GDM1 (cell line): ENCODE results near the gene AGPAT4.
"Not testable (repeated sequence)": the region's sequence is repeated elsewhere in the genome, so short reads cannot be mapped to it uniquely, and the experiment has no call there.

Source experiments
- DNase-seq: peaks from one replicate; lab custom pipeline; 2025; lab: John Stamatoyannopoulos, UW

Gene AGPAT4

DNA sequence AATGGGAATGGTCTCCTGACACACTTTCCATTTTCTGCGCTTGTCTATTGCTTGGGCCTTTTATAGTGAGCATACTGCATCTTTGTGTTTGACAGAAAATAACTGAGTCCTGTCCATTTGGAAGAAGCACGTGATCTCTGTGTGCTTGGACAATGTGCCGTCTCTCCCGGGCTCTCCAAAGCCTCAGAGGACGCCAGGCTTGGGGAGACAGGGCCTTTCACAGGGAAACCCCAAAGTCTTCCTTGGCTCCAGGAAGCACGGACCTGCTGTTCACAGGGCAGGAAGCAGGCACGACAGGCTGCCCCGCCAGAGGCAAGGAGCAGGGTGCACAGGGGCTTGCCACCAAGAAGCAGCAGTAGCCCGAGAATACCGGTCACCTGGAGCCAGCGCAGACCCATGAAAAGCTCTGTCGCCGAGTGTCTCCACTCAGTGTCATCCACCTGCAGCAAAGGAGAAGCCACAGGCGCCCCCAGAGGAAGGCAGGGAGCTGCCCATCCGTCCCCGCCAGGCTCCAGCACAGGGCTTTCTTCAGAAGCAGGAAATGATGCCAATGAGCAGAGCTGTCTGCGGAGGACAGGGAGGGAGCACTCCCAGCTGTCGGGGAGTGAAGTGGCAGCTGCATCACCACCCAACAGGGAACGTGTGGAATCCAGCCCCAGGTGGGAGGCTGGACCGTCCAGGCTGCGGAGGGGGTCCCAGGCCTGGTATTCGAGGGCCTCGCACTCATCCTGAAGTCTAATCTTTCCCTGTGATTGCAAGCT lies 135.1 kb downstream of the AGPAT4 start:
- no peak for DNase-seq

DNA sequence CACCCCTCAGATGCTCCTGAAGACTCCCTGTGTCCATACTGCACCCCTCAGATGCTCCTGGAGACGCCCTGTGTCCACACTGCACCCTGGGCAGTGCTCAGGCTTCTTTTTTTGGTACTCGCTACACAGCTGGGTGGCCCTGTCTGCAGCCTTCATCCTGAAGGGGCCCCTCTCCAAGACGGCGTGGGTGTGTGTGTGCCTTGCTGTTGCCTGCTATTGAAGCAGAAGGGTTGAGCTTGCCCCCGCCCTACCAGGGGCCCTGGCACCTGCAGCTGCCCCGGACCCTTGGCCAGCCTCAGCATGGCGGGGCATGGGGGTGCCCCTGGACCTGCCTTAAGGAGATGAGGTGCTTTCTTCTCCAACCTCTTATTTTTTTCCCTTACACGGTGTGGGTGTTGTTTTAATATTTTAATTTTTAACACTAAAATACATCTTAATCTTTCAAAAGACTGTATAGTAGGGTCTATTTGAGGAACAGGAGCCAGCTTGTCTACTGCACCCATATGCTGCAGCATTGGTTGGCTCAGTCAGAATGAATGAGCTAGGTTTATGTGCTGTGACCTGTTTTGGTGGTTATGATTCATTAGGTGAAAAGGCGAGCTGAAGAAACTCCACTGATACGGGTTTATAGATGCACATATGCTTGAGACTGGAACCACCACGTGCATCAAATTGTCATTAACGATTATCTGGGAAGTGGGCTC lies 135.9 kb downstream of the AGPAT4 start:
- no peak for DNase-seq

DNA sequence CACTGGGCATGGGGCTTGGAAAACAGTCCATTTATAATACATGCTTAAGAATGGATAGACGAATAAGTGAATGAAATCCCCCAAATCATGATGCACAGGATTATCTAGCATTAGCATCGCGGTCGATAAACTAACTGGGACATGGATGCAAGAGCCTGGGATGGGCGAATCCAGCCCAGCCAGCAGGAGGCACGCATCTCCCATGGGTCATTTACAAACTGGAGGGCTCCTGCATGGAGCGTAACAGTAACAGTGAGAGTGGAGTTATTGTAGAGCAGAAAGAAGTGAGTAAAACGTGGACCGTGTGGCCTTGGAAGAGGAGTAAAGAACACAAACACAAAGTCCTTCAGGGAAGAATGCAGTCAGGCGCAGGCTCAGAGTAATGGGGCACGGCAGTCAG lies 136.5 kb downstream of the AGPAT4 start:
- no peak for DNase-seq

DNA sequence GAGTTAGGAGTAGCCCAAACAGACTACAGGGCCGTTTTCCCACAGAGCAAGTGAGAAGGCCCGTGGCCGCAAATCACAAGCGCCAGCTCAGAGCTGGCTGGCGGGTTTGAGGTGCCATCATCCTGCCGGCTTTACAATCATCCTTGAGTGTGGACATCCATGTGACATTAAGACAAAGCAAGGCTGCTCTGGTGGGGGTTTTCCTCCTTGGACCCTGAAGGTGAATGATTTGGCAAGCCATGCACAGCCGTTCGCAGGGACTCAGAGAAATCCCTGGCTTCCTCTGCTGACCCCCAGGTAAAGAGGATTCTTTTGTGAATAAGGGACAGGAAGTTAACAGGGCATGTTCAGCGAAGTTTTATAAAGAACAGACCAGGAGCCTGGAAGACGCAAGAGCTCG lies 137.2 kb downstream of the AGPAT4 start:
- no peak for DNase-seq

DNA sequence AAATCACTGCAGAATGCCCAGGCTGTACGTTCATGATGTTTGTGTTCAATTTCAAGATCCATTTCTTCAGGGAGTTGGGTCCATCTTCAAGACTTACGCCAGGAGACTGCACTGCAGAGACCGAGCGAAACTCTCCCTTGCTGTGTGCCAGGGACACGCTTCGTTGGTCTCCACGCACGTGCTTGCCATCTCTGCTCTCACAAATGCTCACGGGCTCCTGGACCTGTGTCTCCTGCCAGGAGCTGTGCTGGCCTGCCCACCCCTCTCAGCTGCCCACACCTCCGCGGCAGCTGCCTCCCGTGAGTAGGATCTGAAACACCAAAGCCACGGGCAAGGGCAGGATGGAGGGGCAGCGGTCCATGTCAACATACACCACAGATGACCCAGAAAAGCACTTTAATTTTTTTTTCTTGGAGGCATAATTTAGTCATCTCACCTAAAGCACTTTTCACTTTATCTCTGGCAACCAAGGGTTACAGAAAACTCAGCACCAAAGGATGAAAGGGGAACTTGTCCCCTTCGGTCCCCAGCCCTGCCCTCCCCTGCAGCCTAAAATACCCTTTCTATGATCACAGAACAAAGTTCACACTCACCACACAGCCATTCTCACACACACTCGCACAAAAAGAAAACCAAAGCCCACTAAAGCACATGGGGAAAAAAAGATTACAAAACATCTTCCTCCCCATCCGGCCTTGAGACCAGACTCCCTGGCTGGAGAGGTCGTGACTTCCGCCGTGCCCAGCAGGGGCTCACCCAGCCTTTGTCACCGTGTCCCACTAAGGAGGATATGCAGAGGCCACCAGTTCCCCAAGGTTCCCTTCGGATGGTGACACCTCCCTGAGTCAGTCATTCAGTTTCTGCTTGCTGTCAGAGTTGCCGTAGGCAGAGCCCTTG lies 137.9 kb downstream of the AGPAT4 start:
- DNase-seq = no peak

DNA sequence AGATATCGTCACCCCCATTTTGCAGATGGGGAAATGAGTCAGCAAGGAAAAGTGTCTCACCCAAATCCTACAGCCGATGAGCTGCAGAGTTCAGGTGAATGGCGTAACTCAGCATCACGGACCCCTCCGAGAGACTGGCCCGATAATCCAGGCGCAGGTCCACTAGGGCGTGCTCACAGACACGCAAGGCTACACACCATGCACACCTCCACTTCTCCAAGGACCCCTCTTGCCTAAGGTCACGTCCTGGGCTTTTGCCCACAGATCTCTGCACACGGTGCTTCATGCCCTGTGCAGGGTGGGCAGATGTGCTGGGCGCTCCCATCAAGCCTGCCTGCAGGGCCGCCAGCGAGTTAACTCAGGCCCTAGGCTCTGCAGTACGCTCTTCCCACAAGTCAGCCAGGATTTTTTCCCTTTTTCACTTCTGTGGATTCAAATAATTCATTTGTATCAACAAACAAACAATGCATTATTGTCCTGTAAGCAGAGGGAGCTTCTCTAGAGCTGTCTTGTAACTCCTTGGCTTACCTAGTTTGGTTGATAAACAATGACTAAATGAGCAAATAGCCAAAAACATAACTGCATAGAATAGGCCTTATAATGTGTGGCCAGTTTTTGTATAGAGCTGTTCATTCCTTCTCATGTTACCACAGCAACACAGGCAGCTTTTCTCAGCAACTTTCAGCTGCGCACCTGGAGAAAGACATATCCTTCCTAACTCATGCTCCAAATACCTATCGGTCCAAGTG lies 139.1 kb downstream of the AGPAT4 start:
- no peak for DNase-seq

DNA sequence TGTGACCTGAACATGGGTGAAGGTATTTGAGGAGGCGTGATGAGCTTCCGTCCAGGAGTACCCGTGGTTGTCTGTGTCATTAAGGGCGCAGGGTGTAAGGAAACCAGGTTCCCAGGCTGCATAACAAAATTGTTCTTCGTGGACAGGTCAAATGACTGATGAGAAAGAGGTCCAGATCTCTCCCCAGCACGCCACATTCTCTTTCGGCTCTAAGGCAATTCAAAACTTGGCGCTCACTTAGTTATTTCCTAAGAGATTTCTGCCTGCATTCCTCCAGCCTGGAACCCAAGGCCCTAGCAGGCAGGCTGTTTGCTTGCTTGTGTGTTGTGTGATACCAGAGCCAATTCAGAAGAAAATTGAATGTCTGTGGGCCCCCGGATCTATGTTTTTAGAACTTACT lies 139.9 kb downstream of the AGPAT4 start:
- DNase-seq = no peak

DNA sequence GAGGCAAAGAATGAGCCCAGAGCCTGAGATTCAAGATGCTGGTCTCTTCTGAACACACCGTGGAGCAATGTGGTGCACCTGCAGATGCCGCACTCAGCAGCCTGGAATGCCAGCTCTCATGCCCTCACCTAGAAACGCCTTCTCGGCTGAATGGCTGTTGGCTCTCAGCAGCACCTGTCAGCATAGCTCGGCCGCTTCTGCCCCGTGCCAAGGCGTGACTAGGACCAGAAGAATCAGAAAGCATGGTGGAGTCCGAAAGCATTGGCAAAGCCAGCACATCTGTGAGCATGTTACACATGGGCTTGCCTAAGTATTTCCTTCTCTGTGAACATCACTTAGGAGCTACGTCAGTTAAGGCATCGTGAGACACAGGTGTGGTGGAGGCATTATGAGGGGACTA lies 141.5 kb downstream of the AGPAT4 start:
- DNase-seq = no peak

DNA sequence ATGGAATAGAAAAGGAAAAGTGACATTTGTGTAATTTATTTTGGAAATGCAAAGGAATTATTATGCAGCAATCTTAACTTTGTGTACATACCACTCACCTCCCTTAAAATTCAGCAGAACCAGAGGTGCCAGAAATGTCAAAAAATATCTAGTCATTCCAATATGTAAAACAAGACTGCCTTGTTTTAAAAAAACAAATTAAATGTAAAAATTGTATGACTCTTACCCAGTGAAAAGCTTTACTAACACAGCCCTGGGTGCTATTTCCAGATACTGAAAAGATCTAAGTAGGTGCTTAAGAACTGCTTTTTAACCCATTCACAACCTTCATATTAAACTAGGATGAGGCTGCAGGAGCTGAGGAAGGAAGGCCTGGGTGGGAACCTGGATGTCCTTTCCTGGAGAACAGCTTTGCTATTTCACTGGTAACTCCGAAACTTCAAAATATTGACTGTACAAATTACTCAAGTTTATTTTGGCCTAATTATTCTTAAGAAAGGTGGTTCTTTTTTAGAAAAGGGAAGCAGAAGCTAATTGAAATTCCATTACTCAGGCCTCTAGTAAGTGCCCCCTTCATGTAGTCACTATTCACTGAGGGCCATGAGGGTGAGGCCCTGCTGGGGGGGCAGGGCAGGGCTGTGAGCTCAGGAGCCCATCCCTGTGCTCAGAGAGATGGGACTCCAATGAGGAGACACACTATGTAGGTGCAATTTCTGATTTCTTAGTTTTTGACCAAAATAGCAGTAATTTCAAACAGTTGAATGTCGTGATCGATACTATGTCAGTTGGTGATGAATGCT lies 142.7 kb downstream of the AGPAT4 start:
- no peak for DNase-seq

DNA sequence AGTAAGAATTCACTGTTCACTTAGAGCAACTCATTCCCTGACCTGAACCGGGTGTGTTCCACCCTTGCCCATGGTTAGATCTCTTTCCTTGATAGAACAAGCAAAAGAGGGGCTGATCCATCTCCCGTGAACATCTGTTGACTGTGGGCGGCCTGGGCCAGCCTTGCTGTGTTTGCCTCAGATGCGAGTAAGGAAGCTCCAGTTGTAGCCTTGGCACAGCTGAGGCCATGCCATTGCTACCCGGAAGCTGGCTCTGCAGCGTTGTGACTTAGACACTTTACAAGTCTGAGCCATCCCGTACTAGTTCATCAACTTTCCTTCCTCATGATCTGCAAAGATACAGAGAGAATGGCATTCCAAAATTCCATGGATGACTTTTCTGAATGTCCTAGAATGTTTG lies 143.3 kb downstream of the AGPAT4 start:
- DNase-seq = no peak

DNA sequence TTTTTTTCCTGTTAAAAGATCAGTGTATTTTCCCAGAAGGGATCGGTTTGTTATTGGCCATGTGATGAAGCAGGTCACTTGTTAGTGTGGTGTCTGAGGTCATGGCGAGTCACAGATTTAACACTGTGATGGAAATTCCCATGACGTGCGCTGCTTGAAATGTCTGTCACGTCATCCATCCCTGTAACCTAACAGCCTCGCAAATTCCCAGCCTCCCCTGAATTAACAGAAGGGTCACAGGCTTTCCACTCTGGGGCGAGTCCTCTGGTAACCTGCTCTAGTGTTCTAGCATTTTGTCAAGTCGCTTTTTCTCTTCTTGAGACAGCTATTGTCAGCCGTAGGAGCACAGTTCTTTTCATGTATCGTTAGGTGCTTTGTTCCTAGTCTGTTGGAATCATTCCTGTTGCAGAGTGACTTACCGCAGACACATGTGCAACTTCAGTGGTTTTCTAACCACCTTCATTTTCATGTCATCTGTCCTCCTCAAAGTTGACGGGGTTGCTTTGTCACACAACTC lies 145.1 kb downstream of the AGPAT4 start:
- DNase-seq = no peak

DNA sequence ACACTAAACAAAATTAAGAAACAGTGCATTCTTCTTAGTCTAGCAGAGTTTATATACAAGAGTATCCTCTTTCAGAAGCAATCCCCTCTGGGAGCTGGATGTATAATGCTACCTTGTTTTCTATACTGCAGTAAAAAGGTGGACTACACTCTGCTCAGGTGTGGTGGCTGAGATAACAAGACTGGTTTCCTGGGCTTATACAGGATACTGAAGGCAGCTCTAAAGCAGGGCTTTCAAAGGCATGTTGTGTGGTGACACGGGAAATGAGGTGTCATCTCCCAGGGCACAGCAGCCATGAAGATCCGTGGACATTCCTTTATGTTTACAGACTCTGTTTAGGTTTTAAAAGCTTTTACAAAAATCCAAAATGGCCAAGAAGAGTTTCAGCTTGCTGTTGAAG lies 145.6 kb downstream of the AGPAT4 start:
- DNase-seq = no peak

DNA sequence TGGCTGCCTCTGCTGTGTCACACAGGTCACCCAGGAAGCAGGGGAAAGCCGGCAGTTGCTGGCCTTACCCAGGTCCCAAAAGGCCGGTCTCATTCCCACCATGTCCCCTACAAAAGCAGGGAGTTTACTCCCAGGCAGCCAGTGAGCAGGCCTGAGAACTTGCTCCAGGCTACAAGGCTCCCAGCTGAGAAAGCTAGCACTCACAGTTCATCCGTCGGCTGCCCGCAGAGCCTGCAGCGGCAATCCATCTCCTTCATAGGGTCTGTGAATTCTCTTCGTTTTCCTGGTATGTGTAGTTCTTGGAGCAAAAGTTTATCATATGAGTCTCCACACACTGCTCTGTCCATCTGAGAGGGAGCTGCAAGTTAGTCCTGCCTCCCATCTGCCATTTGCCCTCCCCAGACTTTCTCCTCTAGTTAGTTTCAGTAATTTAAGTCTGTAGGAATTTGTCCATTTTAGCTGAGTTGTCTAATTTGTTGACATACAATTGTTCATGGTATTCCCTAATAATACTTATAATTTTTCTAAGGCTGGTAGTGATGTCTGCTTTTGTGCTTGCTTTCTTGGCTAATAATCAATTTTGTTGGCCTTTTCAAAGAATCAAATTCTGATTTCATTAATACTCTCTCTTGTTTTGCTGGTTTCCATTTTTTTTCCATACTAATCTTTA lies 146.7 kb downstream of the AGPAT4 start:
- DNase-seq = no peak

DNA sequence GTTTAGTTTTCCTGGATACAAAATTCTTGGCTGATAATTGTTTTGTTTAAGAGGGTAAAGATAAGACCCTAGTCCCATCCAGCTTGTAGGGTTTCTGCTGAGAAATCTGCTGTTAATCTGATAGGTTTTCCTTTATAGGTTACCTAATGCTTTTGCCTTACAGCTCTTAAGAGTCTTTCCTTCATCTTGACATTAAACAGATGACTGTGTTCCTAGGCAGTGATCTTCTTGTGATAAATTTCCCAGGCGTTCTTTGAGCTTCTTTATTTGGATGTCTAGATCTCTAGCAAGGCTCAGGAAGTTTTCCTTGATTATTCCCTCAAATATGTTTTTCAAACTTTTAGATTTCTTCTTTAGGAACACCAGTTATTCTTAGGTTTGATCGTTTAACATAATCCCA lies 148.3 kb downstream of the AGPAT4 start:
- no peak for DNase-seq

DNA sequence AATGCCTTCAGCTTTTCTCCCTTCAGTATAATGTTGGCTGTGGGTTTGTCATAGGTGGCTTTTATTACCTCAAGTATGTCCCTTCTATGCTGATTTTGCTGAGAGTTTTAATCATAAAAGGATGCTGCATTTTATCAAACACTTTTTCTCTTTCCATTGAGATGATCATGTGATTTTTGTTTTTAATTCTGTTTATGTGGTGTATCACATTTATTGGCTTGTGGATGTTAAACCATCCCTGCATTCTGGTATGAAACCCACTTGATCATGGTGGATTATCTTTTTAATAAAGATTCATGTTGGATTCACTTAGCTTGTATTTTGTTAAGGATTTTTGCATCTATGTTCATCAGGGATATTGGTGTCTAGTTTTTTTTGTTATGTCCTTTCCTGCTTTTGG lies 150.5 kb downstream of the AGPAT4 start:
- not testable (repeated sequence) for DNase-seq

DNA sequence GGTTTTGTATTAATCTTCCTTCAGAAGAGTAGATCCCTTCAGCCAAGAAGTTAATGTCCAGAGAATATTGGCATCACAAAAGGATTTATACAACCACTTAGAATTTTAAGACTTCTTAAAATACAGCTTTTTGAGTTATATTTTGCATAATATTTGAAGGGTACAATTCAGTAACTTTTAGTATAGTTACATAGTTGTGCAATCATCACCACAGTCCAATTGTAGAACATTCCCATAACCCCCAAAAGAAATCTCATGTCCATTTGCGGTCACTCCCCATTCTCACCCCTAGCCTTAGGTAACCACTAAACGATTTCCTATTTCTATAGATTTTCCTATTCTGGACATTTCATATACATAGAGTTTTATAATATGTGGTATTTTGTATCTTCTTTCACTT lies 155.9 kb downstream of the AGPAT4 start:
- DNase-seq = no peak

DNA sequence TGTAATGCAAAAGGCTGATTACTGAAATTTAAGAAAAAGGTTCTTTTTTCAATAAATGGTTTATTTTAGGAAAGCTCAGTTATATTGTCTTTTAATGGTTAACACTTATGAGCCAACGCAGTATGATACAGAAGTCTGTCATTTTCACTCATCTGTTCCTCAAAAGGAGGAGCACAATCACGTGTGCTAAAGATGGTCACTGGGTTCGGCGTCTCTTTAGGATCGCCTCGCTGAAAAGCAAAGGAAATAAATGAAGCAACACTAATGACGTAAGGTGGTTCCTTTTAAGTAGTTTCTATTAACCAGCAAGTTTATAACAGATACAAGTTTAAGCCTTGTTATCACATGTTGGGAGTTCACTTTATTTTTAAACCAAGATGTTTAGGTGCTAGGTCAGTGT lies 156.6 kb downstream of the AGPAT4 start:
- DNase-seq = no peak

DNA sequence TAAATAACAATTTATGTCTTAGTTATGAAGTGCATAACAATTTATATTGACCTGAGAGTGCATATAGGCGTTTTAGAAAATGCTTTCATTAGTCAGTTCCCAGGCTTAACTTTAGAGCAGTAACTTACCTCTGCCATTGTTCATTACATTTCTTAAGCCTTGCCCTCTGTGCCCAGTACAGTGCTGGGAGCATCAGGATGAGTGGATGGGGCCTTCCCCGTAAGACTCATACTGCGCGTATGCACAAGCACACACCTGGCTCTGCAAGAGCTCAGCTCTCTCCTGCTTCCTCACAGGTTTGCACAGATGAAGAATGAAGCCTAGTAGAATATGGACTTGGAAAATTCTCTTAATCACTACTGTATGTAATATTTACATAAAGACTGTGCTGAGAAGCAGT lies 157.3 kb downstream of the AGPAT4 start:
- DNase-seq = no peak

DNA sequence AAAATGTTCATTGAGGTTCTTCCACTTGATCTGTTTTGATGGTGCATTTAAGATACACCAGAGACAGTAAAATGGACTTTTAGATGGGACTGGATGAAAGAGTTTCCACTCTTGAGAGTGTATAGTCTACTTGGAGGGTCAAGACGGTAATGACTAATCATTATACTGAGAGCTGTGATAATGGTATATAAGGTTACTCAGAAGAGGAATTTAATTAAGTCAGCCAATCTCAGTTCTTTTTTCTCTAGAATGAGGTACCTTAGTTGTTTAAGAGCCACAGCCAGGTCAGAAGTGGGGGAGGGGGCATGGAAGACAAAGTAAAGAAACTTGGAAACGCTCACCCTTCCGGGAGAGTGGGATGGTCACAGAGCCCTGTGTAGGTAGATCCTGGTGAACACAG lies 158.4 kb downstream of the AGPAT4 start:
- no peak for DNase-seq

DNA sequence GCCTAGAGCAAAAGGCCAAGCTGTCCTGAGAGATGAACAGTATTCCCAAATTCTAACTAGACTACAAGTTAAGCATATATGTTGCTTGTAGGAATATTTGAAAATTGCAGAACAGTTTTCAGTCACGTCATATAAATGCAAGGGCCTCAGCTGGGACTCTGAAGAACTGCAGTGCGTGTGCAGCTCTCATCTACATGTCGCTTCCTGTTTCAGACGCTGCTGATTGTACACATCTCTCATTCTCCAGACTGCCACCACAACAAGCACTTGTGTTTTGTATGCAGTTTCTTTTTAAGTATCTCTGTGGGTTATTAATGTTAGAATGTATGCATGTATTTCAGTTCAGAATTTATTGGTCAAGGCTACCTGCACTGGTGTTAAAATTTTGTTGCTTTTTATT lies 162.6 kb downstream of the AGPAT4 start:
- no peak for DNase-seq
